ENCODE results near the gene NFKB2. TPM values are rescaled to one million over a fixed set of nuclear protein-coding genes. Genes with fewer than 3 reads are reported as not detected.

Gene NFKB2
- total RNA-seq, 1 donor from 2014 or later, result 39.9 TPM

GRCh38 chr10:102421757-102422512 lies 26.4 kb downstream of the NFKB2 start:
- DNase-seq (ENCODE audit: low read depth), result no peak

GRCh38 chr10:102422545-102423129 lies 27.1 kb downstream of the NFKB2 start:
- Histone ChIP-seq H3K4me1 (ENCODE audit: insufficient read depth, low read length) (peaks cover 26% of the 10 kb centered on the region), H4K20me1 (ENCODE audit: insufficient read depth, low read length) (peaks cover 26% of the 10 kb centered on the region), H3K4me2 (ENCODE audit: low read length) (peak overlapping the region; percentile 92), H2AFZ (ENCODE audit: low read depth, low read length) (peak overlapping the region; percentile 26), H3K9ac (ENCODE audit: low read length) (peak overlapping the region; percentile 79), H3K4me3 (ENCODE audit: insufficient read depth, low read depth, low read length) (peak overlapping the region; percentile 92), H3K36me3 (ENCODE audit: insufficient read depth, low read length) (no peaks in the 10 kb centered on the region), H3K9me3 (ENCODE audit: insufficient read depth, low read depth, low read length) (no peaks in the 10 kb centered on the region), H3K79me2 (ENCODE audit: insufficient read depth, low read length) (peaks cover 12% of the 10 kb centered on the region), H3K27me3 (ENCODE audit: insufficient read depth, low read length) (peaks cover 6% of the 10 kb centered on the region), H3K27ac (ENCODE audit: low read depth, low read length) (no peak overlapping the region)
- H3K27me3 Mint-ChIP-seq (ENCODE audit: low read depth, unreplicated experiment), result peaks cover 10% of the 10 kb centered on the region
- no peaks in the 10 kb centered on the region for H3K9me3 Mint-ChIP-seq (ENCODE audit: unreplicated experiment)
- H3K4me1 Mint-ChIP-seq (ENCODE audit: low read depth, unreplicated experiment), result peaks cover 5% of the 10 kb centered on the region
- H3K36me3 Mint-ChIP-seq (ENCODE audit: low read depth, unreplicated experiment), result peaks cover 12% of the 10 kb centered on the region
- no peak for FAIRE-seq
- peak; percentile 45 for DNase-seq (ENCODE audit: low read depth)
- peak overlapping the region; percentile 41 for H3K27ac Mint-ChIP-seq (ENCODE audit: unreplicated experiment)
- H3K4me3 Mint-ChIP-seq (ENCODE audit: unreplicated experiment), result peak overlapping the region; percentile 95
- TF ChIP-seq CTCF (IDR thresholded peaks at IDR 0.05; ENCODE audit: insufficient read depth, low read depth, low read length) (peak; percentile 60), EZH2 (IDR thresholded peaks at IDR 0.05; ENCODE audit: insufficient read depth, low read length) (no peak)

More at GRCh38 chr10:102421757-102422512, 26.4 kb downstream of the NFKB2 start:
- Histone ChIP-seq H4K20me1 (ENCODE audit: insufficient read depth, low read length) (peaks cover 19% of the 10 kb centered on the region), H3K4me2 (ENCODE audit: low read length) (peak overlapping the region; percentile 92), H3K36me3 (ENCODE audit: insufficient read depth, low read length) (no peaks in the 10 kb centered on the region), H3K27me3 (ENCODE audit: insufficient read depth, low read length) (peaks cover 8% of the 10 kb centered on the region), H2AFZ (ENCODE audit: low read depth, low read length) (peak overlapping the region; percentile 99), H3K79me2 (ENCODE audit: insufficient read depth, low read length) (peaks cover 12% of the 10 kb centered on the region), H3K4me1 (ENCODE audit: insufficient read depth, low read length) (peaks cover 24% of the 10 kb centered on the region), H3K4me3 (ENCODE audit: insufficient read depth, low read depth, low read length) (peak overlapping the region; percentile 92), H3K9me3 (ENCODE audit: insufficient read depth, low read depth, low read length) (no peaks in the 10 kb centered on the region), H3K27ac (ENCODE audit: low read depth, low read length) (no peak overlapping the region), H3K9ac (ENCODE audit: low read length) (peak overlapping the region; percentile 79)
- no peak for FAIRE-seq
- Mint-ChIP-seq H3K4me1 (ENCODE audit: low read depth, unreplicated experiment) (peaks cover 3% of the 10 kb centered on the region), H3K27ac (ENCODE audit: unreplicated experiment) (peak overlapping the region; percentile 41), H3K4me3 (ENCODE audit: unreplicated experiment) (peak overlapping the region; percentile 95), H3K27me3 (ENCODE audit: low read depth, unreplicated experiment) (peaks cover 16% of the 10 kb centered on the region), H3K9me3 (ENCODE audit: unreplicated experiment) (no peaks in the 10 kb centered on the region), H3K36me3 (ENCODE audit: low read depth, unreplicated experiment) (peaks cover 9% of the 10 kb centered on the region)
- no peak for TF ChIP-seq EZH2 (IDR thresholded peaks at IDR 0.05; ENCODE audit: insufficient read depth, low read length)
- no peak for TF ChIP-seq CTCF (IDR thresholded peaks at IDR 0.05; ENCODE audit: insufficient read depth, low read depth, low read length)

All from astrocyte (in vitro differentiated cells and primary cell).